ENCODE results near the gene ANKRD65. TPM values are rescaled to one million over a fixed set of nuclear protein-coding genes. Genes with fewer than 3 reads are reported as not detected.
A peak's percentile ranks its signal among the peaks of the same experiment; 100 is the strongest.

ANKRD65 gene
- total RNA-seq, 3 donors from 2014 or later (not counting 1 experiment from before 2014, with no cell fraction given): not detected

GRCh38 chr1:1421907-1422464 is 910 bp upstream of the ANKRD65 start:
- ATAC-seq (no peak), DNase-seq (no peak)
- Histone ChIP-seq H3K27ac (ENCODE audit: low read length) (no peak overlapping the region), H3K4me3 (ENCODE audit: low read length) (no peak overlapping the region), H3K27me3 (ENCODE audit: control insufficient read depth, insufficient read depth, low read length) (no peaks in the 10 kb centered on the region), H3K4me1 (ENCODE audit: control insufficient read depth, insufficient read depth, low read length) (no peaks in the 10 kb centered on the region), H3K9me3 (ENCODE audit: control insufficient read depth, insufficient read depth, low read length) (no peaks in the 10 kb centered on the region), H3K36me3 (ENCODE audit: control insufficient read depth, insufficient read depth, low read length) (no peaks in the 10 kb centered on the region)
- Mint-ChIP-seq H3K9me3 (no peaks in the 10 kb centered on the region), H3K4me3 (no peak overlapping the region), H3K4me1 (no peaks in the 10 kb centered on the region), H3K36me3 (no peaks in the 10 kb centered on the region), H3K27ac (no peak overlapping the region), H3K27me3 (ENCODE audit: low read depth in 2 of 2) (peaks cover 14 to 30% of the 10 kb centered on the region in 2 donors)
- no peak for TF ChIP-seq CTCF (IDR thresholded peaks at IDR 0.05)
- 83% methylated on average over 7 of the region's 7 CpGs for WGBS (ENCODE audit: insufficient coverage)
- intact Hi-C loops (cut with micrococcal nuclease): no loop called here

- Histone ChIP-seq H3K4me1 (ENCODE audit: control insufficient read depth, insufficient read depth, low read length) (no peaks in the 10 kb centered on the region), H3K4me3 (ENCODE audit: low read length) (no peak overlapping the region), H3K36me3 (ENCODE audit: control insufficient read depth, insufficient read depth, low read length) (no peaks in the 10 kb centered on the region), H3K27ac (ENCODE audit: low read length) (no peak overlapping the region), H3K27me3 (ENCODE audit: control insufficient read depth, insufficient read depth, low read length) (no peaks in the 10 kb centered on the region), H3K9me3 (ENCODE audit: control insufficient read depth, insufficient read depth, low read length) (no peaks in the 10 kb centered on the region)
- no peaks in the 10 kb centered on the region for H3K9me3 Mint-ChIP-seq
- DNase-seq: no peak
- ATAC-seq: no peak
- intact Hi-C loops (cut with micrococcal nuclease): no loop called here
- H3K4me1 Mint-ChIP-seq: no peaks in the 10 kb centered on the region
- WGBS (ENCODE audit: insufficient coverage): 81% methylated on average over 10 of the region's 12 CpGs
- H3K27ac Mint-ChIP-seq: no peak overlapping the region
- no peak for TF ChIP-seq CTCF (IDR thresholded peaks at IDR 0.05)
- no peak overlapping the region for H3K4me3 Mint-ChIP-seq
- H3K27me3 Mint-ChIP-seq (ENCODE audit: low read depth in 2 of 2): peaks cover 14 to 26% of the 10 kb centered on the region in 2 donors
- no peaks in the 10 kb centered on the region for H3K36me3 Mint-ChIP-seq
These were observed 378 bp downstream of the ANKRD65 start for GRCh38 chr1:1420654-1421141.

- H3K4me1 Mint-ChIP-seq: no peaks in the 10 kb centered on the region
- H3K36me3 ChIP-seq (ENCODE audit: control insufficient read depth, insufficient read depth, low read length): no peaks in the 10 kb centered on the region
- H3K27ac ChIP-seq (ENCODE audit: low read length): no peak overlapping the region
- no peak overlapping the region for H3K4me3 Mint-ChIP-seq
- ATAC-seq (peak in 1 of 3 donors; percentile 57), DNase-seq (no peak)
- H3K4me3 ChIP-seq (ENCODE audit: low read length): no peak overlapping the region
- no peaks in the 10 kb centered on the region for H3K9me3 Mint-ChIP-seq
- intact Hi-C loops (cut with micrococcal nuclease): no loop called here
- no peak overlapping the region for H3K27ac Mint-ChIP-seq
- TF ChIP-seq CTCF (IDR thresholded peaks at IDR 0.05): no peak
- H3K36me3 Mint-ChIP-seq: no peaks in the 10 kb centered on the region
- 21% methylated on average over 111 of the region's 112 CpGs for WGBS (ENCODE audit: insufficient coverage)
- no peaks in the 10 kb centered on the region for H3K4me1 ChIP-seq (ENCODE audit: control insufficient read depth, insufficient read depth, low read length)
- peaks cover 13 to 25% of the 10 kb centered on the region in 2 donors for H3K27me3 Mint-ChIP-seq (ENCODE audit: low read depth in 2 of 2)
- H3K27me3 ChIP-seq (ENCODE audit: control insufficient read depth, insufficient read depth, low read length): no peaks in the 10 kb centered on the region
- H3K9me3 ChIP-seq (ENCODE audit: control insufficient read depth, insufficient read depth, low read length): no peaks in the 10 kb centered on the region
These were observed 1.0 kb downstream of the ANKRD65 start for GRCh38 chr1:1419813-1420653.
